Stimulated activated CD4-positive, alpha-beta T cell treated with anti-CD3 and anti-CD28 coated beads, Interleukin-12 subunit alpha, Interleukin-12 subunit beta, amount 100 ng/mL, for 48 hours (primary cell): ENCODE measurements around the gene NIPBL.
"Not testable (repeated sequence)": the region's sequence is repeated elsewhere in the genome, so short reads cannot be mapped to it uniquely, and the experiment has no call there.

Source experiments
- DNase-seq, 3 donors: peaks; one replicate each; pipeline ENCODE4 v3.0.0-alpha.2; 2020; ENCODE audit warnings: low read depth in 2 of 3, low spot score in 1 of 3

Gene NIPBL

DNA sequence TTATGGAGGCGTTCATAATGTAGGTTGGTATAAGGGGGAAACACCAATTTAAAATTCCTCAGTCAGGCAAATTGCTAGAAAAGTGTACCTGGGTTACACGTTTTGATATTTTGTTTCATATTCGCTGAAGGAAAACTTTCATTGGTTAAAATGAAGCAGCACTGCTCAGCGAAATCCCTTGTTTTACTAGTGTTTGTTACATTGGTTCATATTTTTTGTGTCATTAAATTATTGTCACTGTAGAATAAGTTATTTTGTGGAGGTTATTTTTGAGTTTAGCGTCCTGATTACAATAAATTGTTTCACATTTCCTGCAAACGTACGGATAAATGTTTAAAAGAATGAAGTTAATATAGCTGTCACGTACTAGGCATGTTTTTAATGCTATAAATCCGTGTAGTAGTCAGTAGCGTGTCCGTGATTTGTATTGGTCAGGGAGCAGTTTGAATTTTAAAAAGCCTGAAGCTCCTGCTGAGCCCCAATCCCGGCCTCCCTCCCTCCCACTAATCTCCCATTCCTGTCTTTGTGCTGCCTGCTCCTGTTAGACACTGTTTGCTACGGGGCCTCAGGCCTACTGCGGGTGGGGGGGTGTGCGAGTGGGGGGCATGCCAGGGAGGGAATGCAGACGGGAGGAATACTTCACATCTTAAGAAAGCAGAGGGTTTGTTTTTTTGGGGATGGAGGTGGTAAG lies 2.0 kb downstream of the NIPBL start:
- no peak for DNase-seq

DNA sequence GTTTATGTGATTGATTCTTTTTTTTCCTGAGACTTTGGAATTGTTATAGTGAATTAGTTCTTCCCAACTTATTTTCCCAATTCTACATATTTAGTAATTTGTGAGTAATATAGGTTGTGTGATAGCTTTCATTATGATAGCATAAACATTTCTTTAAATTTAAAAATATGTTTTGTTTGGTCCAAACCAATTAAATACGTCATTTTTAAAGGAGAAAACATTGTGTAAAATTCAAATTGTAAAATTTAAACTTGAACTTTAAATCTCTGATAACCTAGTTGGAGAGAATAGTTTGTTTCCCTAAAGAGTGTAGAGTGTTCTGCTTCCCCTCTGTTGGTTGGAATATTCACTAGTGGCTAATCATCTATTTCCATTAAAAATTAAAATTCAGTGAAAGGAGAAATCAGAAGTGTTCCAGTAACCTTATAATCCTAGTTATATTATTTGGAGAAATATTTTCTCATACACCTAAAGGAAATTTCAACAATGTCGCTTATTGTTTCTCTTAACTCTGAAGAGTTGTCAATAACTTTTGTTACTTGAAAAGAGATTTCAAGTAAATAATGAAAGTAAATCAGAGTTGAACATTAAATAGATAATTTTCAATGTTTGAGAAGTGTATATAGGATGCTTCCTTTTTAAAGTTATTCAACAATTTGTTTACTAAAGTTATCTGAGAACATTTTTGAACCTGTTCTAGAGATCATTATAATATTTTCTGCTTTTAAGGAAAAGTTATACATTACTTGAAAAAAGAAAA lies 2.9 kb downstream of the NIPBL start:
- no peak for DNase-seq

DNA sequence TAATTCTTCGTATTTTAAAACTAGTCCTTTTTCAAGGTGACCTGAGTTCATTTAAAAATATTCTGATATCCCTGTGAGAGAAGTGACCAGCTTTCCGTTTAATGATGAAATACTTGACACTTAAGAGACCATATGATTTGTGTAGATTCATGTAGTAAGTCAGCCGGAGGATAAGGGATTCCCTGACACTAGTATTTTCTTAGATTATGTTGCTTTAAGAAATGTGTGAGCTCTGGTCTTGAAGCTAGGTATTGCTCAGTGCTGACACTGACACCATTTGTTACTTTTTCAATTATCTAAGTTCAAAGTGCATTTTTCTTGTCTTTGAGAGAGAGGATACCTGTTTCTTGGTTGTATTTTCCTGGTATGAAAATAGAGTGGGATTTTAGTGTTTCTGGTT lies 4.2 kb downstream of the NIPBL start:
- DNase-seq = no peak

DNA sequence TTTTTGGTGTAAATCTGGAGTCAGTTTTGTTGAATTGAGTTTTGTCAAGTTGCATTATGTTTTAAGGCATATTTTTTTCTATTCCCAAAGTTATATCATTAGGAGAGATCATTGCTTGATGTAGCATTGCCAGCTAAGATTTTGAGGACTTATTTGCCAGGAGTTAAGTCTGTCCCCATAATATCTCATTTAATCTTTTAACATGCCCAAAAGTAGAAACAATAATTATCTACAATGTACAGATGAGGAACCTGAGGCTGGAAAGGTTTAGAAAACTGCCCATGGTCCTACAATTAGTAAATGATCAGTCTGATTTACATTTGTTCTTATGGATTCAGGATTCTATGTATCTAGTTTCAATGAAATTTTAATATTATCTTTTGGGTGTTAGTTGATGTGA lies 4.7 kb downstream of the NIPBL start:
- no peak for DNase-seq

DNA sequence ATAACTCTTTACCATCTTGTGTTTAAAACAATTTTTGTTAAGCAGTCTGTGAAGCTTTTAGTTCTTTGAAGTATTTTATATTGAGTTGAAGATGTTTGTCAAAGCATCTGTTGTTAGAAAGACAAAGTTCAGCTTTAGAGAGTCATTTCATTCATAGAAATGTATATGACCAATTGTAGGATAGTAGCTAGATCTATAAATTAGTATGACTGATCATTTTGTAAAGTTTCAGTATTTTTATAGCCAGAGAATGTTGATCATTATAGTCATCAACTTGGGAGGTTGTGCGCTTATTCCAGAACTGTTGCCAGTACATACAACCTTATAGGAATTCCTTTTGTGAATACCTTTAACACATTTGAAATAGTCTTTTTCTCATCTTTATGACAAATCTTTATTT lies 5.2 kb downstream of the NIPBL start:
- DNase-seq = no peak

DNA sequence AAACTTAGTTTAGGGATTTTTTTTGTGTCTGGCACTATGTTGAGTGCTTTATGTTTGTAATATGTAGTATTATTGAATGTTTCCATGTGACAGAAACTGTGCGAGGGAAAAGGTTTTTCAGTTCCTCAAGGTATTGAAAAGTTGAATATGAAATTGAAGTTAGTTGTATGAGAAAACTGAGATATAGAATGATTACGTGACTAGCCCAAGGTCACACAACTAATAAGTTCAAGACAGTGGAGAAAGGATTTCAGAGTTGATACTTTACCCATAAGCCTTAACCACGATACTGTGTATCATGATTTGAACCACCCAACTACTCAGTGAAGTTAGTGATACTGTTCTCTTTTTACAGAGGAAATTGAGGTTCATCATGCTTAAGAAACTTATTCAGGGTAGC lies 5.7 kb downstream of the NIPBL start:
- no peak for DNase-seq

DNA sequence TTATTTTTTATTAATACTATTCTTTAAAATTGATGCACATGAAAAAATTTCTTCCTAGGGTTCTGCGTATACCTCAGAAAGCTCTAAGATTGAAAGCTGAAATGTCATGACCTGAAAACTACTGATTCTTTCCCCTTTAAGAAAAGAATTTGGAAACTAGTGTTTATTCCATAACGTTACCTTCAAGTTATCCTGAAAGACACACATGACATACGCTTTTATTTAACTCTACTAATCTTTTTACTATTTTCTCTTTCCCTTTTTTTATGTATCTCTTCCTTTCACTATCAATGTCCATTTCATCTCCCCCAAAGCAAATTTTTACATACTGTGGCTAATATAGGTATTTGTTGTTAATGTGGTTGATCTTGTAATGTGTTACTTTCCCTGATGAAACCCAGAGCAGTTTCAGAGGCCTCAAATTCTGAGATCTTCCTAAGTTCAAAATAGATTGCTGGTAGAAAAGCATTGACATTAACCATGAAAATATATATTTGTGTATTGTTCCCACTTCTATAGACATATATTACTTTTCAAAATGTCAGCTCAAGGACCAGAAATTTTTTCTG lies 7.4 kb downstream of the NIPBL start:
- no peak for DNase-seq

DNA sequence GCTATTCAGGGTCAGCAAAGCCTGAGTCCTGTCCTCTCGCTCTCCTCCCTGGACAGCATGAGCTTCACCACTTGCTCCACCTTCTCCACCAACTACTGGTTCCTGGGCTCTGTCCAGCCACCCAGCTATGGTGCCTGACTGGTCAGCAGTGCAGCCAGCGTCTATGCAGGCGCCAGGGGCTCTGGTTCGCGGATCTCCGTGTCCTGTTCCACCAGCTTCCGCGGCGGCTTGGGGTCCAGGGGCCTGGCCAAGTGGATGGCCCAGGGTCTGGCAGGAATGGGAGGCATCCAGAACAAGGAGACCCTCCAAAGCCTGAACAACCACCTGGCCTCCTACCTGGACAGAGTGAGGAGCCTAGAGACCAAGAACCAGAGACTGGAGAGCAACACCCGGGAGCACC lies 8.6 kb downstream of the NIPBL start:
- DNase-seq = no peak

DNA sequence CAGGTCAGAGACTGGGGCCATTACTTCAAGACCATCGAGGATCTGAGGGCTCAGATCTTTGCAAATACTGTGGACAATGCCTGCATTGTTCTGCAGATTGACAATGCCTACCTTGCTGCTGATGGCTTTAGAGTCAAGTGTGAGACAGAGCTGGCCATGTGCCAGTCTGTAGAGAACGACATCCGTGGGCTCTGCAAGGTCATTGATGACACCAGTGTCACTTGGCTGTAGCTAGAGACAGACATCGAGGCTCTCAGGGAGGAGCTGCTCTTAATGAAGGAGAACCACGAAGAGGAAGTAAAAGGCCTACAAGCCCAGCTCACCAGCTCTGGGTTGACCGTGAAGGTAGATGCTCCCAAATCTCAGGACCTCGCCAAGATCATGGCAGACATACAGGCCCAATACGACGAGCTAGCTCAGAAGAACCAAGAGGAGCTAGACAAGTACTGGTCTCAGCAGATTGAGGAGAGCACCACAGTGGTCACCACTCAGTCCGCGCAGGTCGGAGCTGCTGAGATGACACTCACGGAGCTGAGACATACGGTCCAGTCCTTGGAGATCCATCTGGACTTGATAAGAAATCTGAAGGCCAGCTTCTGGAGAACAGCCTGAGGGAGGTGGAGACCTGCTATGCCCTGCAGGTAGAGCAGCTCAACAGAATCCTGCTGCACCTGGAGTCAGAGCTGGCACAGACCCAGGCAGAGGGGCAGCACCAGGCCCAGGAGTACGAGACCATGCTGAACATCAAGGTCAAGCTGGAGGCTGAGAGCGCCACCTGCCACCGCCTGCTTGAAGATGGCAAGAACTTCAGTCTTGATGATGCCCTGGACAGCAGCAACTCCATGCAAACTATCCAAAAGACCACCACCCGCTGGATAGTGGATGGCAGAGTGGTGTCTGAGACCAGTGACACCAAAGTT lies 9.3 kb downstream of the NIPBL start:
- no peak for DNase-seq

DNA sequence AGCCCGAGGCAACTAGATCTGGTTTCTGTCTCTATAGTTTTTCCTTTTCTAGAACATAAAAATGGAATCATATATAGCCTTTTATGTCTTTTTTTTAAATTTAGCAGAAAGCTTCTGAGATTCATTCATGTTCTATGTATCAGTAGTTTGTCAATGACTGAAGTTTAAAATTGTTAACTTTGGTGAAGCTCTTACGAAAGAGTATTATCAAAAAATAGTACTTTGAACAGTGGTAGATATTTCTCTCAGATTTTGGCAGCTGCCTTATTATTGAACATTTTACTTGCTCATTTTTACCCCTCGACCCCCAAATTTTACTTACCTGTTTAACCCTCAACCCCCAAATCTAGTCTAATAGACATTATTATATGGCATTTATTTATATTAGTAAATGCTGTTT lies 10.2 kb downstream of the NIPBL start:
- DNase-seq = no peak

DNA sequence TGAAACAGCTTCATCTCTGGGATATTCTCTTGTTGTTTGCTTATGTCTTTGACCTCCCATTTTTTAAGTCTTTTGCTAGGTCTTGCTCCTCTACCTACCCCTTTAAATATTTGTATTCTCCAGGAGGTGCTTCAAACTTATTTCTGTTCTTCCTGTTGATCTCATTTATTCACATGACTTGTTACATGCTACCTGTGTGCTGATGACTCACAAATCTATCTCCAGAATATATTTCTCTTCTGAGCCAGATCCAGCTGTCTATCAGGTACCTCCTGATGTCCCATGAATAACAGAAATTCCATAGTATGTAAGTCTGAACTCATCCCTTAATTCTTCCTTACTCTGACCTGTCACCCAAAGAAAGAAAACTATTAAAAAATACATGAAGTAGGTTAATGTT lies 11.0 kb downstream of the NIPBL start:
- DNase-seq = no peak

DNA sequence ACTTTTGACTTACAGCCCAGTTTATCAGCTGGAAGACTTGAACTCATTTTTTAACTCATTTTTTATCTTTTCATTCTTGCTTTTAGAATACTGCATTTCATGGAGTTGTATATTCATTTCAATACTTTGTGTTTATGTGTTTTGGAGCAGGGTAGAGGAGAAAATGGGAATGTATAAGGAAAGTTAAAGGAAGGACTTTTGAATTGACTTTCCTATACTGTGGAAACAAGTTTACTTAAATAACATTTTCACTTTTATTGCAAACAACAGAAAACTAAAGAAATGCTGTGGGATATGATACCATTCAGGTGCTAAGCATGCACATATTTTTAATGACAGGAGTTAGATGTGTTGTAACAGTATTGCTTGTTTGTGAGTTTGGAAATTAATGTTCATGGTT lies 11.7 kb downstream of the NIPBL start:
- DNase-seq = no peak

DNA sequence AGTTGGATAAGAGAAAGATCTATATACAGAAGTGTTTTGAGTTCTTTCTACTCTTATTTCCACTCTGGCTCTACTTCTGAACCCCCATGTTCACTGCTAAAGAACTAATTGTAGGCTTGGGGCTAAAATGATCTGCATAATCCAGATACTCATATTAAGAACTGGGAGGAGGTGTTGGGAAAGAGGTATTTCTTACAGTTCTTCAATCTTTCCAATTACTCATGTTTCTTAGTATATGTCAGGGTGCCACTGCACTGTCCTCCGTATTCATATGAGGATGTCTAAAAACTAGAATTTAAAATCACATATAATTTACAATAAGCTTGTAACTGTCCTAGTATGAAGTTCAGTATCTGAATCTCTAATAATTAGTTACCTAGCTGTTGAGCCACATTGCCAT lies 12.7 kb downstream of the NIPBL start:
- DNase-seq = no peak

DNA sequence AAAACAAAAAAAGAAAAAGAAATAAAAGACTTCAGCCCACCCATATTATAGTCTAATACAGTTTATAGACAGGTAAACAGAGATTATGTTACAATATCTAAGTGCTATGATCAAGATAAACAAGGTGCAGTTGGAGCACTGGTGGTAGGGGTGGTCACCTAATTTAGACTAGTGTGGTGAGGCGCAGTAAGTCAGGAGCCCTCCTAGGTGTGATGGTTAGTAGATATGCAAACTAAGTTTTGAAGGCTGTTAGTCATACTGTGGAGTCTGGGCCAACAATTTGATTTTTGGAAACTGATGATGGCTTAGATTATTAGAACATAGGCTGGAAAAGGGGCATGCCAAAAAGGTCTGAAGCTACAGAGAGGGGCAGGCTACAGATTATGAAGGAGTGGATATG lies 14.7 kb downstream of the NIPBL start:
- DNase-seq = no peak

DNA sequence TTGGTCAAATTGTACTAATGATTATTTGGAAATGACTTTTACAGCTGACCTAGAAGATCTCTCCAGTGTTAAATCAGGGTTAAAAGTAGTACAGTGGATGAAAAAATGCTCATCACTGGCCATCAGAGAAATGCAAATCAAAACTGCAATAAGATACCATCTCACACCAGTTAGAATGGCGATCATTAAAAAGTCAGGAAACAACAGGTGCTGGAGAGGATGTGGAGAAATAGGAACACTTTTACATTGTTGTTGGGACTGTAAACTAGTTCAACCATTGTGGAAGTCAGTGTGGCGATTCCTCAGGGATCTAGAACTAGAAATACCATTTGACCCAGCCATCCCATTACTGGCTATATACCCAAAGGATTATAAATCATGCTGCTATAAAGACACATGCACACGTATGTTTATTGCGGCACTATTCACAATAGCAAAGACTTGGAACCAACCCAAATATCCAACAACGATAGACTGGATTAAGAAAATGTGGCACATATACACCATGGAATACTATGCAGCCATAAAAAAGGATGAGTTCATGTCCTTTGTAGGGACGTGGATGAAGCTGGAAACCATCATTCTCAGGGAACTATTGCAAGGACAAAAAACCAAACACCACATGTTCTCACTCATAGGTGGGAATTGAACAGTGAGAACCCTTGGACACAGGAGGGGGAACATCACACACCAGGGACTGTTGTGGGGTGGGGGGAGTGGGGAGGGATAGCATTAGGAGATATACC lies 15.7 kb downstream of the NIPBL start:
- DNase-seq = not testable (repeated sequence)

DNA sequence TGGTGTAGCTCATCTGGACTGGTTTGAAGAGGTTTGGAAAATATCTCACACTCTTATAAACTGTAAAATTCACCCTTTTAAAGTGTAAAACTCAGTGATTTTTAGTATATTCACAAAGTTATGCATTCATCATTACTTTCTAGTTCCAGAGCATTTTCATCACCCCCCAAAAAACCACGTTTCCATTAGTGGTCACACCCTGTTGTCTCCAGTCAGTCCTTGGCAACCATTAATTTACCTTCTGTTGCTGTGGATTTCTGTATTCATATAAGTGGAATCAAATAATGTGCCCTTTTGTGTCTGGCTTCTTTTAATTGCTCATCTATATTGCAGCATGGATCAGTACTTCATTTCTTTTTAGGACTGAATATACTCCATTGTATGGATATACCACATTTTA lies 18.4 kb downstream of the NIPBL start:
- DNase-seq = no peak

DNA sequence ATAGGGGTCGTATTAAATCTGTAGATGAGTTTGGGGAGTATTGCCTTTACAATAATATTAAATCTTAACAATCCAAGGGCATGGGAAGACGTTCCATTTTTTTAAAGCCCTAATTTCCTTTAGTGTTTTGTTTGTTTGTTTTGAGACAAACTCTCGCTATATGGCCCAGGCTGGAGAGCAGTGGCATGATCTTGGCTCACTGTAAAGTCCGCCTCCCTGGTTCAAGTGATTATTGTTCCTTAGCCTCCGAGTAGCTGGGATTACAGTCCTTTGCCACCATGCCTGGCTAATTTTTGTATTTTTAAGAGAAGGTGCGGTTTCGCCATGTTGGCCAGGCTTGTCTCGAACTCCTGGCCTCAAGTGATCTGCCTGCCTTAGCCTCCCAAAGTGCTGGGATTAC lies 19.9 kb downstream of the NIPBL start:
- DNase-seq = no peak

DNA sequence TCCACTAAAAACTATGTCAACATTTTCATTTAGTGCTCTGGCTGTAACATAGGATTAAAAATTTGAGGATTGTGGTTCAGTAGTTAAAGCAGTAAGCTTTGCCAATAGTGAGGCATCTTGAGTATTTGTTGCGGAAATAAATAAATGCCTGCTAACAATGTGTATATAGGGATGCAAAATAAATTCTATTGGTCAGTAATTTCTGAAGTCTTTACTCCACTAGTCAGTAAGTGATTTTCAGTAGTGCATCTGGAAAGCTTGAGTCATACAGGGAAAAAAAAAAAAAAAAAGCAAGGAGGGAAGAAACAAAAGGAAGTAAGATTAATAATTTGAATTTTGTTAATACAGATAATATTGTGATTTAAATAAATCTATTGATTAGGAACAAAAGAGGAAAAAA lies 21.0 kb downstream of the NIPBL start:
- no peak for DNase-seq

DNA sequence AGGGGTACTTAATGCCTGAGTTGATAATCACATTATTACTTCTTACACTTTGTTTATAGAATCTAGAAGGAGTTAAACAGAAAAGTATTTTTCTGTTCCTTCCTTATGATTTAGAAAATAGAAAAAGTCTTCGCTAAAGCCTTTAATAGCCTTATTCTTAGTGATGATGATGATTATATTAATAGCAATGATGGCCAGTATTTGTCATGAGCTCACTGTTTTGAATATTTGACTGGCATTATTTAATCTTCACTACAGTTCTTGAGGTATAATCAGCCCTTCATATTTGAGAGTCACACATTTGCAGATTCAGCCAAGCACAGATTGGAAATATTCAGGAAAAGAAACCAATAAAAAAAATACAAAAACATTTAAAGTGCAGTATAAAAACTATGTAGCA lies 23.3 kb downstream of the NIPBL start:
- DNase-seq = no peak

DNA sequence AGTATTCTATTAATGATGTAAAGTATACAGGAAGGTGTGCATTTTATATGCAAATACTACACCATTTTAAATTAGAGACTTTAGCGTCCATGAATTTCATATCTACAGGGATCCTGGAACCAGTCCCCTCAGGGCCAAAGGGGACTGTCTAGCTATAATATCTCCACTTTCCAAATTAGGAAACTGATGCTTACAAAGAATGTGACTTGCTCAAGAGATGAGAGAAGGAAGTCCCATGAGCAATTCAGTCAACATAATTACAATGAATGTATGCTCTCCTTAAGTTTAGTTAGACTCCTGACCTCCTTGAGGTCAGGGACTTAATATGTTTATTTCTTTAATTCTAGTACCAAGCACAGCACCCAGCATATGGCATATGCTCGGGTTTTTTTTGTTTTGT lies 23.7 kb downstream of the NIPBL start:
- DNase-seq = no peak

DNA sequence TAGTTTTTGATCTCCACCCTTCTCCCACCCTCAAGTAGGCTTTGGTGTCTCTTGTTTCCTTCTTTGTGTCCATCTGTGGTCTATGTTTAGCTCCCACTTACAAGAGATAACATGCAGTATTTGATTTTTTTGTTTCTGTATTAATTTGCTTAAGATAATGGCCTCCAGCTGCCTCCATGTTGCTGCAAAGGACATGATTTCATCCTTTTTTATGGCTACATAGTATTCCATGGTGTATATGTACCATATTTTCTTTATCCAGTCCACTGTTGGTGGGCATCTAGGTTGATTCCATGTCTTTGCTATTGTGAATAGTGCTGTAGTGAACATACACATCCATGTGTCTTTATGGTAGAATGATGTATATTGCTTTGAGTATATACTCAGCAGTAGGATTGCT lies 24.5 kb downstream of the NIPBL start:
- DNase-seq = not testable (repeated sequence)
